Adrenal gland (tissue), 5 donors: ENCODE data around the gene PPARGC1A.

ENCODE experiments used
- CTCF ChIP-seq, 6 experiments: fragments of 450-650 bp in 4 of 6; fragments of 200-600 bp in 2 of 6; sonication (generic) in 1 of 6; IDR thresholded peaks; 1 replicate in 5 of 6; 2 replicates in 1 of 6; pipeline versions ENCODE4 v1.5.1 to v1.8.0; 2016 to 2021; ENCODE audit warnings: antibody characterized with exemption in 6 of 6, mild to moderate bottlenecking in 2 of 6, moderate library complexity in 1 of 6
- POLR2A ChIP-seq, 2 donors: fragments of 450-650 bp; IDR thresholded peaks; one replicate each; pipeline ENCODE4 v1.6.1; 2017; ENCODE audit warnings: antibody characterized with exemption in 2 of 2, mild to moderate bottlenecking in 2 of 2, moderate library complexity in 1 of 2
- donor health status: DM: no; HTN: no; CAD: no.

DNA sequence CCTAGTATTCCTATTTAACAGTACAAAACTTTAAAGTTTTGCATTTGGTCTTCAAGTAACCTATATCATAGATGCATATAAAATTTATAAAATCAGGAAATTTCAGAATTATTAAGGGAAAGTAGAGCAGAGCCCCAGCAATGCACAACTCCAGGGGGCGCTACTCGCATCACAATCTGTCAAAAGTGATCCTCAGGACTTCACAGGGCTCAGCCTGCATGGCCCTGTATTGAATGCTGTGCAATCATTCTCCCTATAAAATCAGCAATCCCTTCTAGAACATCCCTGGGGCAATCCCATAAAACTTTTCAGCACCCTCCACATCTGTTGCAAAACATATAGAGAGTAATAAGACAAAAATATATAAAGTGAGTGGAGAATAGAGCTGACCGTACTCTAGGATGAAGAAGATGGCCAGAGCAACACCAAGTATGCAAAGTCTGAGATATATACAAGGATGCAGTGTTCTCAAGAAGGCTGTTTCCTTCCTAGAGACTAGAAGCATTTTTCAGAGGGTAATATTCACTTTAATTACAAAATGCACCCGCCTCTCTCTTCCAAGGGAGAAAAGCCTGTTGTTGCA lies 12.5 kb upstream of the PPARGC1A start:
- TF ChIP-seq CTCF (IDR thresholded peaks at IDR 0.05) (no peak), POLR2A (IDR thresholded peaks at IDR 0.05) (no peak)
